Activated T-cell treated with anti-CD3 and anti-CD28 coated beads, Interleukin-2, amount 50 U/mL, for 48 hours (primary cell): Measurements from ENCODE around the gene GOLGA8A.
"Not testable (repeated sequence)": the region's sequence is repeated elsewhere in the genome, so short reads cannot be mapped to it uniquely, and the experiment has no call there.

Source experiments
- DNase-seq, 2 experiments: peaks; one replicate each; pipeline ENCODE4 v3.0.0-alpha.2; 2020

GOLGA8A gene, protein sequence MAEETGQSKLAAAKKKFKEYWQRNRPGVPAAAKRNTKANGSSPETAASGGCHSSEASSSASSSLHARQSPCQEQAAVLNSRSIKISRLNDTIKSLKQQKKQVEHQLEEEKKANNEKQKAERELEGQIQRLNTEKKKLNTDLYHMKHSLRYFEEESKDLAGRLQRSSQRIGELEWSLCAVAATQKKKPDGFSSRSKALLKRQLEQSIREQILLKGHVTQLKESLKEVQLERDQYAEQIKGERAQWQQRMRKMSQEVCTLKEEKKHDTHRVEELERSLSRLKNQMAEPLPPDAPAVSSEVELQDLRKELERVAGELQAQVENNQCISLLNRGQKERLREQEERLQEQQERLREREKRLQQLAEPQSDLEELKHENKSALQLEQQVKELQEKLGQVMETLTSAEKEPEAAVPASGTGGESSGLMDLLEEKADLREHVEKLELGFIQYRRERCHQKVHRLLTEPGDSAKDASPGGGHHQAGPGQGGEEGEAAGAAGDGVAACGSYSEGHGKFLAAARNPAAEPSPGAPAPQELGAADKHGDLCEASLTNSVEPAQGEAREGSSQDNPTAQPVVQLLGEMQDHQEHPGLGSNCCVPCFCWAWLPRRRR

DNA sequence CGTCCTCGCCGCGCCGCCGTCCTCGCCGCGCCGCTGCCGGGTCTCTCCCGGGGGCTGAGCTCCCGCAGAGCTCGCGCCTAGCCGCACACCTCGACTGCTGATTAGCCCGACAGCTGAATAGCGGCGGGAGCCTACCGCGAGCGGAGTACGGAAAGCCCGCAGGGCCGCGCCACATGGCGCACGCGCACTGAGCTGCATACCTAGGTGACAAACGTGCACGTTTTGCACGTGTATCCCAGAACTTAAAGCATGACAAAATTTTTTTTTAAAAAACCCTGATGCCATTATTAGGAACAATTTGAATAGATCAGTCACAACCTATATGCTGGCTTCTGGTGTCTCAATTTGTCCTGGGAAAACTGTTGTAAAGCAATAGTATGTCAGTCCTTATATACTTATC is at the start of gene GOLGA8A:
Gene GOLGA8A (minus strand): TSS at position 122 of the 400 bp plus-strand sequence. CDS start 48,117 bp downstream, outside the sequence.
- peak; percentile 86 to 88 for DNase-seq

GRCh38 chr15:34483644-34484043 is 46.0 kb upstream of the GOLGA8A start:
- no peak for DNase-seq

GRCh38 chr15:34481370-34481769 is 43.8 kb upstream of the GOLGA8A start:
- no peak for DNase-seq

DNA sequence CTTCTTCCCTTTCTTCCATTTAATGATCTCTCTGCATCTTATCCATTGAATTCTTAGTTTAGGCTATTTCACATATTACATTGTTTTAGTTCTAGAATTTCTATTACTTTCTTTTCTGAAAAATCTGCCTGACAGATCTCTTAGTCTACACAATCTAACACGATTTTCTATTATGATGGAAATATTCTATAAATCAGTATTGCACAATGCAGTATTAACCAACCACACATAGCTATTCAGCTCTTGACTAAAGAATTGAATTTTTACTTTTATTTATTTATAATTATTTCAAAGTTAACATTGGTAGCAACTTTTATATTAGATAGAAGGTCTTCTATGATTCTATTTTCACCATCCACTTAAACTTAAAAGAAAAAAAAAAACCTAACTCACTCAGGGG is 36.2 kb upstream of the GOLGA8A start:
- DNase-seq = no peak

GRCh38 chr15:34472947-34473346 is 35.3 kb upstream of the GOLGA8A start:
- no peak for DNase-seq

DNA sequence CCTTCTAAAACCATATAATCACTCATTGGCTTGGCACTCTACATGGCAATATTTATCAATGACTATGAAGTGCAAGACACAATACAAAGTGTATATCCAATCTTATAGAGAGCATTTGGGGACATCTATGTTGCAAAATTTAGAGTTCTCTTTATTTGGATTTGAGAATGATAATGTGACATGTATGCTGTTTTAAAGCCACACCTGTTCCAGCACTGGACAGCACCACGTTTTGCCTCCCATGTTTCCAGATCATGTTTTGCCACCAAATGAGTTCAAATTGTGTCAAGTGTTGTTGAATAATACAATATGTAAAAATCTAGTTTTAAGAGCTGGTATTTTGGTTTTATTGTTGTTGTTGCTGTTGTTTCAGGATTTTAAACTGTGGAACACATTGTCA is 33.3 kb upstream of the GOLGA8A start:
- no peak for DNase-seq

- no peak for DNase-seq
These were observed 32.5 kb upstream of the GOLGA8A start for GRCh38 chr15:34470091-34470490.

- DNase-seq = no peak
These were observed 24.1 kb upstream of the GOLGA8A start for GRCh38 chr15:34461730-34462129.

DNA sequence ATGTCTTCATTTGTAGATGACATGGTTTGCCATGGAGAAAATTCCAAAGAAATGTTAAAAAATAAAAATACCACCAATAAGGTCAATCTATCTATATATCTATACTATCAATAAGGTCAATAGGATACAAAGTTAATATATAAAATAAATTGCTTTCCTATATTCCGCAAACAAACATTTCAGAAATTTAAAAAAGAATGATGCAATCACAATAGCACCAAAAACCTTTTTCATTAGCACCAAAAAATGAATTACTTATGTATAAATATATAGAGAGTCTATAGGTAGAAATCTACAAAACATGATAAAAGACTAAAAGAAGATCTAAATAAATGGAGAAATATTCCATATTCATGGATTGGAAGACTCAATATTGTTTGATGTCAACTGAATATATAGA is 22.8 kb upstream of the GOLGA8A start:
- DNase-seq = no peak

GRCh38 chr15:34456658-34457057 is 19.1 kb upstream of the GOLGA8A start:
- no peak for DNase-seq

- no peak for DNase-seq
These were observed 5.3 kb upstream of the GOLGA8A start for GRCh38 chr15:34442891-34443290.

DNA sequence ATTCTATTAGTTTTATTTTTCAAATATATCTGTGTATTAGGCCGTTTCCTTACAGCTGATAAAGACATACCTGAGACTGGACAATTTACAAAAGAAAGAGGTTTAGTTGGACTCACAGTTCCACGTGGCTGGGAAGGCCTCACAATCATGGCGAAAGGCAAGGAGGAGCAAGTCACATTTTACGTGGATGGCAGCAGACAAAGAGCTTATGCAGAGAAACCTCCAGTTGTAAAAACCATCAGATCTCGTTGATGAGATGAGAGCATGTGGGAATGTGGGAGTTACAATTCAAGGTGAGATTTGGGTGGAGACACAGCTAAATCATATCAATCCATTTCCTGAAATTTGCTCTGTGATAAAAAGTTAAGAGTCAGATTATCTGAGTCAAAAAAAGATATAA is 2.3 kb upstream of the GOLGA8A start:
- no peak for DNase-seq

DNA sequence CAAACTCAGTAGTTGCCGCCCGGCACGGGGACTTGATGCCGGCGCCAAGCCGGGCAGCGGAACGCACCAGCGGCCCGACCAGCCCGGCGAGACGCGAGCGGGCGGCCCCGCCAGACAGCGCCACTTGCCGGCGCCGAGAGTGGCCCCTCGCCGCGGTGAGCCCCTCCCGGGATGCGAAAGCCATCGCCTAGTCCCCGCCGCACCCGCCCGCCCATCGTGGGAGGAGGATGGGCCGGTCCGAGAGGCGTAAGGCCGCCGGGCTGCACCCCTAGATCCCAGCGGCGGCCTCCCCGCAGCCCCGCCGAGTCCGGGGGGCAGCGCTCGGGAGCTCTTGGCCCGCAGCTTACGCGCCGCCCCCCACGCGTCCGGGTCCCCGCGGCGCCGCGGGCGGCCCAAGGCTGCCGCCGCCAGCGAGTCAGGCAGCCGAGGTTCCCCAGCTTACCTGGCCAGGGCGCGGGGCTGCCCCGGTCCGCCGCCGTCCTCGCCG is 609 bp downstream of the GOLGA8A start:
- peak; percentile 63 to 73 for DNase-seq

- DNase-seq = peak; percentile 49 to 53
These were observed 1.3 kb downstream of the GOLGA8A start for GRCh38 chr15:34436126-34436955.

DNA sequence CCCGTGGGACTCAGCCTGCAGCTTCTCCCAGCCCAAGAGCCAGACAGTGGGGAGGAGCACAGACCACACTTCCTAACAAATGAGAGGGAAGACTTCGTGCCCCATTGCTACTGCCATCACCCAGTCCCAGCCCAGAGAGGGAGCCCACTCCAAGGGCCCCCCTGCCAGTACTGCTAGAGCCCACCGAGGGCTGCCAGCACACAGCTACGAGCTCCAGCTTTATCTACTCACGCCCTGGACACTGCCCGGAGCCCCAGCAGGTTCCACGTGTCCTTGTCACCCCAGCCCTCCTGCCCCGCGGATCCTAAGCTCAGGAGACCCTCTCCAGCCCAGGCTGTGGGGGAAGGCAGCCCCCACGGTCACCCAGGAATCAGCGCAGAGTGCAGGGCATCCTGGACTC is 1.9 kb downstream of the GOLGA8A start:
- no peak for DNase-seq

DNA sequence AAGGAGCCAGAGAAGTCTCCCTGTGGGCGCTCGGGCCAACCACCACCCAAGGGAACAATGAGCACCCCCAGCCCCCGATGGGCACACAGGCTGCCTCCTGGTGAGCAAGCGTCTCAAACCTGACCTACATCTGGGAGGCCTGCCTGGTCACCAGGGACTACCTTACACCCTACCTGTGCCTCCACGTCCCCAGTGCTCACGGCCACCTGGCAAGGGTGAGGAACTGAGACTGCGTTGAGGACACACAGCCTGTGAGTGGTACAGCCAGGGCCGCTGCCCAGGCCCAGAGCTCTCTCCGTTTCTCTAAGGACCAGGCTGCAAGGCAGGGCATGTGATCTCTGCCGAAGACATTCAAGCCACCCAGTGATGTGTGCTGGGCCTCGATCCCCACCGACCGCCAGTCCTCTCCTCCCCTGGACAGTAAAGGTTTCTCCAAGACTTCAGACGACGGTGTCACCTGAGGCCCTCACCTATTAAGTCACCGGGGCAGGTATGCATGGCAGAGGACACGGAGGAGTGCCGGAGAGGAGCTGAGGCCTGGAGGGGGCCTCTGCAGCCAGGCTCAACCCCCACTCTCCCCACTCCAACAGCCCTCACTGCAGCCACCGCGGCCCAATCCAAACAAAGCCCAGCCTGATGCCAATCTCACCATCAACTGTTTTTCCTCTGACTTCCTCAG is 2.8 kb downstream of the GOLGA8A start:
- DNase-seq = no peak

GRCh38 chr15:34433956-34434626 is 3.5 kb downstream of the GOLGA8A start:
- DNase-seq = not testable (repeated sequence)

- not testable (repeated sequence) for DNase-seq
These were observed 7.0 kb downstream of the GOLGA8A start for GRCh38 chr15:34430642-34431041.

DNA sequence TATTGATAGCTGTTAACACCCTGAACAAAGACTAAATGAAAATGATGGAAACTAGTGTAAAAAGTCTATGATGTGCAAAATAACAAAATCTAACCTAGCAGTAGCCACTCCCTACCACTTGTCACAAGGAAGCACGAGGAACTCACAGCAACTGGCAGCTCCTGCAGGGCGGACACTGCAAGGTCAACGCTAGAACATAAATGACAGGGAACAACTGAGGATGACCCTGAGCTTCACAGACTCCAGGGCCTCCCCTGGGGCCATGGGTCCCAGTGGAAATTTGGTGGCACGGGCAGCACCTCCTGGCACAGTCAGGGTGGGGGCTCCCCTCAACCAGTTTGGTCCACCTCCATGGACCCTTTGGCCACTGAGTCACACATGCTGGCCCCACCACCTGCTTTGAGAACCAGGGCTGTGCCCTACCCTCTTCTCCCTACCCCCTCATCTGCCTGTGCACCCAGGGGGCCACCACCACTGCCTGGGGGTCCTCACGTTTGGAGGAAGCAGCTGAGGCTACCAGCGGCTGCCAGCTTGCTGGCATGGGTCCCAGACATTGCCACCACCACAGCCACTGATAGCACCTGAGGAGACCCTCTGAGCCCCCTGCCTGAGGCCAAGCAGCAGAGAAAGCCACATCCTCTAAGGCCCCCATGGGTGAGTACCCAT is 14.1 kb downstream of the GOLGA8A start:
- DNase-seq = not testable (repeated sequence)

GRCh38 chr15:34420953-34421352 is 16.7 kb downstream of the GOLGA8A start:
- DNase-seq = not testable (repeated sequence)

DNA sequence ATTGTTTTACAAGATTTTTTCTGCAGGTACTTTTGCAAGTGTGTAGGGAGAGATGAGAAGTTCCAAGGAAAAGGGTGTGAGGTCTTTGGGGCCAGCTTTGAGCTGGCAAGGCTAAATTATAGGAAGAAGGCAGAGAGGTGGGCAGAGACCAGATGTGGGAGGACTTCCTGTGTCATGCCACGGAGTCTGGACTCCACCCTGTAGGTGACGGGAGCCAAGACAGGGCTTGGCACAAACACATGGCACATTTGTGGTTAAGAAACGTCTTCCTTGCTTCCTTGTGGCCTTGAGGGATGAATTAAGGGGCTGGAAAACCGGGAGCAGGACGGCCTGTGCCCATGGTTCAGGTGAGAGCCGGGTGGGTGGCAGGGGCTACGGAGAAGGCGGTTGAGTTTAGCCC is 19.2 kb downstream of the GOLGA8A start:
- DNase-seq = not testable (repeated sequence)

- DNase-seq = not testable (repeated sequence)
These were observed 28.1 kb downstream of the GOLGA8A start for GRCh38 chr15:34409511-34409910.
